Liver (tissue), 9 donors: ENCODE measurements around the gene ANKRD28. TPM values are rescaled to one million over a fixed set of nuclear protein-coding genes. Genes with fewer than 3 reads are reported as not detected.

Experiments used
- DNase-seq: peaks from one replicate; pipeline ENCODE4 v3.0.0-alpha.2; 2017; ENCODE audit warnings: low spot score
- H3K27ac ChIP-seq, 2 donors: one replicate each; pipeline ENCODE4 v1.7.0; 2013; ENCODE audit warnings: inconsistent platforms in 2 of 2, low read length in 2 of 2, control low read depth in 1 of 2, low read depth in 1 of 2, mild to moderate bottlenecking in 1 of 2
- H3K27me3 ChIP-seq, 4 donors: one replicate each; pipeline versions ENCODE4 v1.6.1 to v1.7.0; 2013; ENCODE audit warnings: low read length in 3 of 4, inconsistent platforms in 1 of 4, mild to moderate bottlenecking in 1 of 4, moderate library complexity in 1 of 4; ENCODE audit not compliant: control insufficient read depth in 4 of 4, insufficient read depth in 4 of 4
- H3K36me3 ChIP-seq, 4 donors: one replicate each; pipeline versions ENCODE4 v1.6.1 to v1.7.0; 2013; ENCODE audit warnings: low read length in 3 of 4, mild to moderate bottlenecking in 3 of 4, low read depth in 1 of 4, moderate library complexity in 1 of 4; ENCODE audit not compliant: control insufficient read depth in 4 of 4, insufficient read depth in 3 of 4
- H3K4me1 ChIP-seq, 4 donors: one replicate each; pipeline versions ENCODE4 v1.6.1 to v1.7.0; 2013; ENCODE audit warnings: low read length in 3 of 4, mild to moderate bottlenecking in 3 of 4, moderate library complexity in 1 of 4; ENCODE audit not compliant: control insufficient read depth in 4 of 4, insufficient read depth in 4 of 4
- H3K4me3 ChIP-seq, 3 donors: one replicate each; pipeline versions ENCODE4 v1.6.1 to v1.7.0; 2013; ENCODE audit warnings: low read length in 3 of 3, control low read depth in 1 of 3, low read depth in 1 of 3, mild to moderate bottlenecking in 1 of 3
- H3K9ac ChIP-seq, 2 donors: one replicate each; pipeline ENCODE4 v1.7.0; 2013; ENCODE audit warnings: low read length in 2 of 2, mild to moderate bottlenecking in 2 of 2, moderate library complexity in 2 of 2, control low read depth in 1 of 2, low read depth in 1 of 2
- H3K9me3 ChIP-seq, 4 donors: one replicate each; pipeline versions ENCODE4 v1.6.1 to v1.7.0; 2013; ENCODE audit warnings: low read length in 3 of 4; ENCODE audit not compliant: control insufficient read depth in 4 of 4
- EGR1 ChIP-seq, 2 donors: IDR thresholded peaks; 2 replicates each; pipeline ENCODE4 v1.6.1; 2016 to 2018; ENCODE audit warnings: antibody characterized with exemption in 2 of 2, low read depth in 2 of 2
- FOXA2 ChIP-seq: IDR thresholded peaks from 2 replicates; pipeline ENCODE4 v1.6.1; 2016; ENCODE audit warnings: antibody characterized with exemption
- GABPA ChIP-seq, 2 donors: IDR thresholded peaks in 1 of 2; conservative IDR thresholded peaks in 1 of 2; 2 replicates each; pipeline ENCODE4 v1.6.1; 2016; ENCODE audit warnings: antibody characterized with exemption in 2 of 2, mild to moderate bottlenecking in 1 of 2, moderate library complexity in 1 of 2
- HNF4A ChIP-seq, 2 donors: conservative IDR thresholded peaks; 2 replicates each; pipeline ENCODE4 v1.6.1; 2016; ENCODE audit warnings: antibody characterized with exemption in 2 of 2, mild to moderate bottlenecking in 2 of 2
- HNF4G ChIP-seq: IDR thresholded peaks from 2 replicates; pipeline ENCODE4 v1.6.1; 2016; ENCODE audit warnings: antibody characterized with exemption
- JUND ChIP-seq, 2 donors: IDR thresholded peaks; 2 replicates each; pipeline ENCODE4 v1.6.1; 2016; ENCODE audit warnings: antibody characterized with exemption in 2 of 2
- NR2F2 ChIP-seq: IDR thresholded peaks from 2 replicates; pipeline ENCODE4 v1.6.1; 2016; ENCODE audit warnings: antibody characterized with exemption
- RAD21 ChIP-seq, 2 donors: IDR thresholded peaks; 2 replicates each; pipeline ENCODE4 v1.6.1; 2016; ENCODE audit warnings: antibody characterized with exemption in 2 of 2, mild to moderate bottlenecking in 2 of 2
- RXRA ChIP-seq, 2 donors: IDR thresholded peaks; 2 replicates each; pipeline ENCODE4 v1.6.1; 2017 to 2018; ENCODE audit warnings: antibody characterized with exemption in 2 of 2, mild to moderate bottlenecking in 1 of 2
- TAF1 ChIP-seq: conservative IDR thresholded peaks from 2 replicates; pipeline ENCODE4 v1.6.1; 2016; ENCODE audit warnings: antibody characterized with exemption, mild to moderate bottlenecking
- WGBS: extraction: QIAGEN DNeasy Blood & Tissue Kit; methylation state at CpG from one replicate; pipeline ENCODE4 v1.1.7; 2013; 5-methylcytosine and 5-hydroxymethylcytosine counted together
- polyA plus RNA-seq, 2 donors: library from polyadenylated mRNA; stranded (reverse) in 1 of 2; unstranded in 1 of 2; fragments of 200-250 nt in 1 of 2; fragments of >200 nt in 1 of 2; fragmentation: Nextera tagmentation in 1 of 2; extraction: Ambion mirVana in 1 of 2; gene quantifications; one replicate each; pipeline versions ENCODE4 v1.2.1 to v1.2.3, GENCODE V29; 2013 to 2015
- total RNA-seq, 2 donors: library from RNA; depleted of rRNA; stranded (reverse); fragments of >200 nt; gene quantifications; one replicate each; pipeline ENCODE4 v1.2.3, GENCODE V29; 2014
- TF ChIP-seq, protein P1 (sequence below): IDR thresholded peaks from 2 replicates; pipeline ENCODE4 v1.6.1; 2016; ENCODE audit warnings: antibody characterized with exemption, mild to moderate bottlenecking
- TF ChIP-seq, protein P2 (sequence below): IDR thresholded peaks from 2 replicates; pipeline ENCODE4 v1.6.1; 2016; ENCODE audit warnings: antibody characterized with exemption
- TF ChIP-seq, protein P3 (sequence below): IDR thresholded peaks from 2 replicates; pipeline ENCODE4 v1.6.1; 2016; ENCODE audit warnings: antibody characterized with exemption
- TF ChIP-seq, protein P4 (sequence below): fragments of 150-350 bp; IDR thresholded peaks from 2 replicates; pipeline ENCODE4 v1.5.1; 2017; ENCODE audit warnings: improper control_type of control experiment, low read depth, low read length; ENCODE audit not compliant: missing input control
- donor health status: healthy.
- donor health status: healthy.
- donor health status: healthy.
- donor health status: healthy.
- donor health status: healthy.

Gene ANKRD28
- total and polyA plus RNA-seq, 4 donors, result 9.2 to 39.1 (median 16.8) TPM

DNA sequence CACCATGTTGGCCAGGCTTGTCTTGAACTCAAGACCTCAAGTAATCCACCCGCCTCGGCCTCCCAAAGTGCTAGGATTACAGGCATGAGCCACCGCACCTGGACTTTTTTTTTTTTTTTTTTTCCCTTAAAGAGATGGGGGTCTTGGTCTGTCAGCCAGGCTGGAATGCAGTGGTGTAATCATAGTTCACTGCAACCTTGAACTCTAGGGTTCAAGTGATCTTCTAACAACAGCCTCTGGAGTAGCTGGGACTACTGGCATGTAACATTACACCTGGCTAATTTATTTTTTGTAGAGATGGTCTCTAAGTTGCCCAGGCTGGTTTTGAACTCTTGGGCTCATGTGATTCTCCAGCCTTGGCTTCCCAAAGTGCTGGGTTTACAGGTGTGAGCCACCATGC, 81.6 kb downstream of the ANKRD28 start:
- 96% methylated on average over 3 of the region's 3 CpGs for WGBS
- peaks cover 0 to 1% (median 0%) of the 10 kb centered on the region in 4 donors for H3K4me1 ChIP-seq
- DNase-seq, result no peak
- H3K4me3 ChIP-seq, result no peak overlapping the region
- peaks cover 2 to 10% (median 7%) of the 10 kb centered on the region in 4 donors for H3K36me3 ChIP-seq
- no peak overlapping the region for H3K27ac ChIP-seq
- TF ChIP-seq, protein P1, sequence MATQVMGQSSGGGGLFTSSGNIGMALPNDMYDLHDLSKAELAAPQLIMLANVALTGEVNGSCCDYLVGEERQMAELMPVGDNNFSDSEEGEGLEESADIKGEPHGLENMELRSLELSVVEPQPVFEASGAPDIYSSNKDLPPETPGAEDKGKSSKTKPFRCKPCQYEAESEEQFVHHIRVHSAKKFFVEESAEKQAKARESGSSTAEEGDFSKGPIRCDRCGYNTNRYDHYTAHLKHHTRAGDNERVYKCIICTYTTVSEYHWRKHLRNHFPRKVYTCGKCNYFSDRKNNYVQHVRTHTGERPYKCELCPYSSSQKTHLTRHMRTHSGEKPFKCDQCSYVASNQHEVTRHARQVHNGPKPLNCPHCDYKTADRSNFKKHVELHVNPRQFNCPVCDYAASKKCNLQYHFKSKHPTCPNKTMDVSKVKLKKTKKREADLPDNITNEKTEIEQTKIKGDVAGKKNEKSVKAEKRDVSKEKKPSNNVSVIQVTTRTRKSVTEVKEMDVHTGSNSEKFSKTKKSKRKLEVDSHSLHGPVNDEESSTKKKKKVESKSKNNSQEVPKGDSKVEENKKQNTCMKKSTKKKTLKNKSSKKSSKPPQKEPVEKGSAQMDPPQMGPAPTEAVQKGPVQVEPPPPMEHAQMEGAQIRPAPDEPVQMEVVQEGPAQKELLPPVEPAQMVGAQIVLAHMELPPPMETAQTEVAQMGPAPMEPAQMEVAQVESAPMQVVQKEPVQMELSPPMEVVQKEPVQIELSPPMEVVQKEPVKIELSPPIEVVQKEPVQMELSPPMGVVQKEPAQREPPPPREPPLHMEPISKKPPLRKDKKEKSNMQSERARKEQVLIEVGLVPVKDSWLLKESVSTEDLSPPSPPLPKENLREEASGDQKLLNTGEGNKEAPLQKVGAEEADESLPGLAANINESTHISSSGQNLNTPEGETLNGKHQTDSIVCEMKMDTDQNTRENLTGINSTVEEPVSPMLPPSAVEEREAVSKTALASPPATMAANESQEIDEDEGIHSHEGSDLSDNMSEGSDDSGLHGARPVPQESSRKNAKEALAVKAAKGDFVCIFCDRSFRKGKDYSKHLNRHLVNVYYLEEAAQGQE, result no peak
- TF ChIP-seq, protein P2, sequence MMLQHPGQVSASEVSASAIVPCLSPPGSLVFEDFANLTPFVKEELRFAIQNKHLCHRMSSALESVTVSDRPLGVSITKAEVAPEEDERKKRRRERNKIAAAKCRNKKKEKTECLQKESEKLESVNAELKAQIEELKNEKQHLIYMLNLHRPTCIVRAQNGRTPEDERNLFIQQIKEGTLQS, result no peak
- TF ChIP-seq JUND (IDR thresholded peaks at IDR 0.05) (no peak), HNF4A (conservative IDR thresholded peaks at IDR 0.05) (no peak), NR2F2 (no peak), TAF1 (no peak), FOXA2 (no peak), GABPA (IDR thresholded peaks at IDR 0.05 in 1 of 2, conservative IDR thresholded peaks at IDR 0.05 in 1 of 2) (no peak), EGR1 (IDR thresholded peaks at IDR 0.05; ENCODE audit: low read depth in 2 of 2) (no peak), RAD21 (IDR thresholded peaks at IDR 0.05) (no peak), HNF4G (no peak)
- TF ChIP-seq, protein P3, sequence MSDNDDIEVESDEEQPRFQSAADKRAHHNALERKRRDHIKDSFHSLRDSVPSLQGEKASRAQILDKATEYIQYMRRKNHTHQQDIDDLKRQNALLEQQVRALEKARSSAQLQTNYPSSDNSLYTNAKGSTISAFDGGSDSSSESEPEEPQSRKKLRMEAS, result no peak
- no peaks in the 10 kb centered on the region for H3K9me3 ChIP-seq
- H3K27me3 ChIP-seq, result no peaks in the 10 kb centered on the region
- H3K9ac ChIP-seq, result no peak overlapping the region

DNA sequence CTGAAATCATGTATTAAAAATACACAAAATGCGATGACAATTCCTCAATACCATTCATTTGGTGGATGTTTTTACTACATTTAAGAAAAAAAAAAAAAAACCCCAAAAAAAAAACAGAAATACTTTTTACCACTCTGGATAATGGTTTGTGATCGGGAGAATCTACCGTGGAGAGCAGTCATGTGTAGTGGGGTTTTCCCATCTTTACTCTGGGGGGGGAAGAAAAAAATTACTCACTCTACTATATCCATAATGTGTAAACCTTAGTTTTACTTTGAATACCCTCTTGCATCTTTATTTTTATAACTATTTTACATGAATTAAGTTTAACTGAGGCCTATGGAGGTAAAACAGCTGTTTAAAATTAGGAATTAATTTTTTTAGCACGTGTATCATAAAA, 83.3 kb downstream of the ANKRD28 start:
- Histone ChIP-seq H3K27ac (no peak overlapping the region), H3K9me3 (no peaks in the 10 kb centered on the region), H3K27me3 (no peaks in the 10 kb centered on the region), H3K9ac (no peak overlapping the region), H3K36me3 (peaks cover 0 to 10% (median 4%) of the 10 kb centered on the region in 4 donors), H3K4me3 (no peak overlapping the region), H3K4me1 (peaks cover 0 to 1% (median 0%) of the 10 kb centered on the region in 4 donors)
- WGBS, result 95% methylated on average over 4 of the region's 4 CpGs
- no peak for DNase-seq
- TF ChIP-seq, protein P4, sequence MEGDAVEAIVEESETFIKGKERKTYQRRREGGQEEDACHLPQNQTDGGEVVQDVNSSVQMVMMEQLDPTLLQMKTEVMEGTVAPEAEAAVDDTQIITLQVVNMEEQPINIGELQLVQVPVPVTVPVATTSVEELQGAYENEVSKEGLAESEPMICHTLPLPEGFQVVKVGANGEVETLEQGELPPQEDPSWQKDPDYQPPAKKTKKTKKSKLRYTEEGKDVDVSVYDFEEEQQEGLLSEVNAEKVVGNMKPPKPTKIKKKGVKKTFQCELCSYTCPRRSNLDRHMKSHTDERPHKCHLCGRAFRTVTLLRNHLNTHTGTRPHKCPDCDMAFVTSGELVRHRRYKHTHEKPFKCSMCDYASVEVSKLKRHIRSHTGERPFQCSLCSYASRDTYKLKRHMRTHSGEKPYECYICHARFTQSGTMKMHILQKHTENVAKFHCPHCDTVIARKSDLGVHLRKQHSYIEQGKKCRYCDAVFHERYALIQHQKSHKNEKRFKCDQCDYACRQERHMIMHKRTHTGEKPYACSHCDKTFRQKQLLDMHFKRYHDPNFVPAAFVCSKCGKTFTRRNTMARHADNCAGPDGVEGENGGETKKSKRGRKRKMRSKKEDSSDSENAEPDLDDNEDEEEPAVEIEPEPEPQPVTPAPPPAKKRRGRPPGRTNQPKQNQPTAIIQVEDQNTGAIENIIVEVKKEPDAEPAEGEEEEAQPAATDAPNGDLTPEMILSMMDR, result no peak
- TF ChIP-seq RXRA (IDR thresholded peaks at IDR 0.05) (no peak), HNF4G (no peak), NR2F2 (no peak)
